H1 (cell line): ENCODE results near the gene RPLP2. TPM values are rescaled to one million over a fixed set of nuclear protein-coding genes. Genes with fewer than 3 reads are reported as not detected.

Experiments used
- BRCA1 ChIP-seq: IDR thresholded peaks from 2 replicates; pipeline ENCODE4 v1.6.1; 2012; ENCODE audit warnings: low read depth, low read length, improper control_type of control experiment
- CHD7 ChIP-seq: fragments of 300-600 bp; sonication (generic); IDR thresholded peaks from 2 replicates; pipeline ENCODE4 v1.7.1; 2012; ENCODE audit warnings: low read length, moderate library complexity, mild to moderate bottlenecking, inconsistent platforms; ENCODE audit not compliant: insufficient replicate concordance
- FOSL1 ChIP-seq: IDR thresholded peaks from 2 replicates; pipeline ENCODE4 v1.6.1; 2011; ENCODE audit warnings: mild to moderate bottlenecking, low read depth, low read length, moderate library complexity; ENCODE audit not compliant: insufficient read depth
- HDAC6 ChIP-seq: IDR thresholded peaks from one replicate; pipeline ENCODE4 v1.7.1; 2012; ENCODE audit warnings: low read depth, mild to moderate bottlenecking, inconsistent platforms, low read length, moderate library complexity
- KDM4A ChIP-seq: IDR thresholded peaks from one replicate; pipeline ENCODE4 v1.7.1; 2012; ENCODE audit warnings: low read depth, mild to moderate bottlenecking, moderate library complexity, low read length, inconsistent platforms; ENCODE audit not compliant: severe bottlenecking
- MAFK ChIP-seq: IDR thresholded peaks from 2 replicates; pipeline ENCODE4 v1.6.1; 2012; ENCODE audit warnings: low read depth, mild to moderate bottlenecking, improper control_type of control experiment, low read length
- RFX5 ChIP-seq: IDR thresholded peaks from 2 replicates; pipeline ENCODE4 v1.6.1; 2011; ENCODE audit warnings: low read depth, low read length, improper control_type of control experiment, borderline replicate concordance
- SRF ChIP-seq: IDR thresholded peaks from 2 replicates; pipeline ENCODE4 v1.6.1; 2011; ENCODE audit warnings: mild to moderate bottlenecking, low read depth, low read length, moderate library complexity
- TAF7 ChIP-seq: optimal IDR thresholded peaks from 2 replicates; pipeline ENCODE3; 2011; ENCODE audit warnings: low read depth, mild to moderate bottlenecking, inconsistent platforms, low read length, moderate library complexity, borderline replicate concordance
- TBP ChIP-seq: IDR thresholded peaks from 2 replicates; pipeline ENCODE4 v1.6.1; 2011; ENCODE audit warnings: low read depth, low read length, improper control_type of control experiment
- polyA plus RNA-seq, 7 experiments: library from polyadenylated mRNA; depleted of rRNA in 3 of 7; stranded (reverse) in 5 of 7; unstranded in 2 of 7; fragments of >200 nt in 5 of 7; fragments of 200-250 nt in 2 of 7; gene quantifications; 1 replicate in 5 of 7; 2 replicates in 1 of 7; 4 replicates in 1 of 7; pipeline versions ENCODE4 v1.2.1 to v1.2.3, GENCODE V29; 2011 to 2013; ENCODE audit warnings: missing spikeins in 2 of 7, mixed read lengths in 2 of 7
- total RNA-seq: library from RNA; stranded (reverse); fragmentation: NEBNext Ultra II Directional; extraction: Animal tissue kit (Norgen Biotek cat#: 25700); gene quantifications from 2 replicates; pipeline ENCODE4 v1.2.1, GENCODE V29; 2021
- TF ChIP-seq, protein P1 (sequence below): IDR thresholded peaks from 2 replicates; pipeline ENCODE4 v1.6.1; 2011; ENCODE audit warnings: low read length, improper control_type of control experiment

RPLP2 gene
- total and polyA plus RNA-seq, 2 of the 8 experiments (the other 6 are each of a cell fraction or from before 2014, with no cell fraction given): 1,789 to 2,106 TPM

GRCh38 chr11:783581-784015, 26.2 kb upstream of the RPLP2 start (continued):
- no peak for TF ChIP-seq BRCA1
- TF ChIP-seq KDM4A: no peak
- TF ChIP-seq, protein P1, sequence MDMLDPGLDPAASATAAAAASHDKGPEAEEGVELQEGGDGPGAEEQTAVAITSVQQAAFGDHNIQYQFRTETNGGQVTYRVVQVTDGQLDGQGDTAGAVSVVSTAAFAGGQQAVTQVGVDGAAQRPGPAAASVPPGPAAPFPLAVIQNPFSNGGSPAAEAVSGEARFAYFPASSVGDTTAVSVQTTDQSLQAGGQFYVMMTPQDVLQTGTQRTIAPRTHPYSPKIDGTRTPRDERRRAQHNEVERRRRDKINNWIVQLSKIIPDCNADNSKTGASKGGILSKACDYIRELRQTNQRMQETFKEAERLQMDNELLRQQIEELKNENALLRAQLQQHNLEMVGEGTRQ: no peak
- no peak for TF ChIP-seq FOSL1
- TF ChIP-seq HDAC6: no peak
- no peak for TF ChIP-seq SRF
- TF ChIP-seq MAFK: no peak
- TF ChIP-seq TAF7: no peak
- TF ChIP-seq CHD7: no peak
- TF ChIP-seq TBP: peak; percentile 67; the same call in 1 of the 2 replicates
- TF ChIP-seq RFX5: no peak
